GM12872 (cell line): ENCODE results near the gene ATG9B.

ENCODE experiments used
- TF ChIP-seq, protein P1 (sequence below): IDR thresholded peaks from 3 replicates; pipeline ENCODE4 v1.5.1; 2011; ENCODE audit warnings: low read depth, mild to moderate bottlenecking, low read length, moderate library complexity; ENCODE audit not compliant: insufficient read depth

The ATG9B gene

GRCh38 chr7:150970424-150970823, 53.9 kb downstream of the ATG9B start:
- TF ChIP-seq, protein P1, sequence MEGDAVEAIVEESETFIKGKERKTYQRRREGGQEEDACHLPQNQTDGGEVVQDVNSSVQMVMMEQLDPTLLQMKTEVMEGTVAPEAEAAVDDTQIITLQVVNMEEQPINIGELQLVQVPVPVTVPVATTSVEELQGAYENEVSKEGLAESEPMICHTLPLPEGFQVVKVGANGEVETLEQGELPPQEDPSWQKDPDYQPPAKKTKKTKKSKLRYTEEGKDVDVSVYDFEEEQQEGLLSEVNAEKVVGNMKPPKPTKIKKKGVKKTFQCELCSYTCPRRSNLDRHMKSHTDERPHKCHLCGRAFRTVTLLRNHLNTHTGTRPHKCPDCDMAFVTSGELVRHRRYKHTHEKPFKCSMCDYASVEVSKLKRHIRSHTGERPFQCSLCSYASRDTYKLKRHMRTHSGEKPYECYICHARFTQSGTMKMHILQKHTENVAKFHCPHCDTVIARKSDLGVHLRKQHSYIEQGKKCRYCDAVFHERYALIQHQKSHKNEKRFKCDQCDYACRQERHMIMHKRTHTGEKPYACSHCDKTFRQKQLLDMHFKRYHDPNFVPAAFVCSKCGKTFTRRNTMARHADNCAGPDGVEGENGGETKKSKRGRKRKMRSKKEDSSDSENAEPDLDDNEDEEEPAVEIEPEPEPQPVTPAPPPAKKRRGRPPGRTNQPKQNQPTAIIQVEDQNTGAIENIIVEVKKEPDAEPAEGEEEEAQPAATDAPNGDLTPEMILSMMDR = no peak

GRCh38 chr7:150969475-150969874, 54.8 kb downstream of the ATG9B start:
- TF ChIP-seq, protein P1 = no peak

GRCh38 chr7:150968734-150969372, 55.4 kb downstream of the ATG9B start:
- TF ChIP-seq, protein P1 = no peak

DNA sequence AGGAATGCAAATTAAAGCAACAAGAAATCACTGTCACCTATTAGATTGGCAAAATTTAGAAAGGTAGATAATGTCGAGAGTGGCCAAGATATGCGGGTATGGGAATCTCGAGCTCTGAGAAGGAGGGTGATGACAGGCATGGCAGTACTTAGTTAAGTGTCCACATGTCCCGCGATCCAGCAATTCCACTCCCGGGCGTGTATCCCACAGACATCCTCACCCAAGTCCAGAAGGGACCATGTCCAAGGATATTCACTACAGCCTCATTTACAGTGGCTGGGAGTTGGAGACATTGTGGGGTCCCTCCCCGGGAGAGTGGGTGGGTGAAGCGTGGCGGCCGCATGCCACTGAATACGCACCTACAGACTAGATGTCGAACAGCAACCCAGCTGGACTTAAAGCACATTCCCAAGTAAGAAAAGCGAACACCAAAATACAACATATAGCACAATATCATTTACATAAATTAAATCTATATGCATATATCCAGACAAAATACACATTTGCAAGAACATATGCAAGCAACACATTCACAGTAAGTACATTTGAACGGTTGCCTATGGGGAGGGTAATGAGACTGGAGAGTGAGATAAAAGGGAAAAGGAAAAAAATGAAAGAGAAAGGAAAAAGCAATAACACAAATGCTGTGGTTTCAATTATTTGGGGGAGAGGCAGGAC, 56.1 kb downstream of the ATG9B start:
- TF ChIP-seq, protein P1 = no peak

GRCh38 chr7:150967349-150967748, 56.9 kb downstream of the ATG9B start:
- TF ChIP-seq, protein P1 = no peak

DNA sequence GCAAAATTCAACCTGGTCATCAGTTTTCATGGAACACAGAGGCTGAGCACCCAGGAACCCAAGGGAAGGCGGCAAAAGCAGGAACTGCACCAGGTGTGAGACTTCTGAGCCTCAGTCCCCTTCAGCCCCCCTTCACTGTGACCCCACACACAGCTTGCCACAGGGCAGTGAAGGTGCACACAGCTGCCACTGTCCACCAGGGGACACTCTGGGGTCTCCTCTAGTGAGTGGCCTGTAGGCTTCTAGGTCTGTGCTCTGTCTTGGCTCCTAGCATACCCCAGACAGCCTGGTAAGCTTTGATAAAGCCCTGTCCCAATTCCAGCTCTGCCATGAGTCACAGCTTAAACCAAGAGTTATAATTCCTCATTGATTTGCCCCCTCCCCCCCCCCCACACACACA, 58.3 kb downstream of the ATG9B start:
- TF ChIP-seq, protein P1 = no peak

- TF ChIP-seq, protein P1 = no peak
Observed at GRCh38 chr7:150965273-150965830, 58.9 kb downstream of the ATG9B start.
